UCSD-AML1 (cell line): ENCODE data around the gene ZSCAN32.
A peak's percentile ranks its signal among the peaks of the same experiment; 100 is the strongest.

Experiments
- DNase-seq: peaks from one replicate; lab custom pipeline; 2025; ENCODE audit not compliant: unreplicated experiment; lab: John Stamatoyannopoulos, UW

Gene ZSCAN32

DNA sequence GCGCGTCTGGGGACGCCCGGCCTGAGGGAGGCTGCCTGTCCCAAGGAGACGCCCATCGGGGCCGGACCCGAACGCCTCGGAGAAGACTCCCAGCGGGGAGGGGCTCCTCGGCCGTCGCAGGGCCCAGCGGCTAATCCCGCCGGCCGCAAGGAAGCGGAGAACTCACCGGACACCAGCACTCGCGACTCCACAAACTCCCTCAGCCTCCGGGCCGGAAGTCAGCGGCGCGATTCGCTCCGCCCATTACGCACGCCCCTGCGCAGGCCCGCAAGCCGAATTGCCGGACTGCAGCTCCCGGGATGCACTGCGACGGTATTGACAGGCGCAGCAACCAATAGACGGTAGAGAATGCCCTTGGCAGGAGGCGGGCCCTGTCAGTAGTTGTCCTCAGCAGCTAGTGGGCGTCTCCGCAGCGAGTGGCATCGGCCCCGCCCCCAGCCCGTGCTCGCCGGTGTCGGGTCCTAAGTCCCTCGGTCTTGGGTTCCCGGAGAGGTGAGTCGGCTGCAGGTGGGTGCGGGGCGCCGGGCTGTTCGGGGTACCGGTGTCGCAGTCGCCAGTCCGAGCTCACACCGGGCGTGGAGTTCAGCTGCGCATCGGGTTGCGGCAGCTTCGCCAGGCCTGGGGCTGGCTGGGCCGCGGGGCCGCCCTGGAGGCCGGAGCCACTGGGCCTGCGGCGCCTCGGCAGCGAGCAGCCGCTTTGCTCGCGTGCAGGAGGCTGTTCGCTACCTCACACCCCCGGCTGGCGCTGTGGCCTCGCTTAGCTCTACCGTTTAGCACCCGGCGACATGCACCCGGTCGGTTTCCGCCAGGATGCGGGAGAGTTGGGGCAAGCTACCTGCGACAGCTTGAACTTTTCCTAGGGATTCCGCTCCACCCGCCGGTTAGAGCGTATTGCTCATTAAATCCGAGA is at the start of gene ZSCAN32, which contains the start of gene ZNF174:
Gene ZSCAN32, minus strand, starts transcription at position 226 of the 910 bp plus-strand sequence. CDS start 3,447 bp downstream, outside the sequence.
Gene ZNF174, plus strand, starts transcription at position 437 of the 910 bp plus-strand sequence. CDS start 790 bp downstream, outside the sequence.
- peak; percentile 99 for DNase-seq

DNA sequence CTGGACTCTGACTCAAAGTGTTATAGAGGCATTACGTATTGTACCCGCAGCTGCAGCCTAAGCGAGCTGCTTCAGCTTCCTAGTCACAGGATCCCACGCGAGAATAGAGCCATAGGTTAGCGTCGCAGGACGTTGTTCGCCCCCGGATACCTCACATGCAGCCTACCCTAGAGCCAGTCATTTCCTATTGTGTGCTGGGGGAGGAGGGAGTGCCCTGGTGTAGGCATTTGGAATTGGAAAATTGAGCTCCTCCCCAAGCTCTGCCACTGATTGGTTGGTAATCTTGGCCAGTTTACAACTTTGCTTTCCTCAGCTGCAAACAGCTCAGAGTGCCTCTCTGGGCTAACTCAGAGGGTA is 43.2 kb upstream of the ZSCAN32 start:
- DNase-seq: peak; percentile 63

DNA sequence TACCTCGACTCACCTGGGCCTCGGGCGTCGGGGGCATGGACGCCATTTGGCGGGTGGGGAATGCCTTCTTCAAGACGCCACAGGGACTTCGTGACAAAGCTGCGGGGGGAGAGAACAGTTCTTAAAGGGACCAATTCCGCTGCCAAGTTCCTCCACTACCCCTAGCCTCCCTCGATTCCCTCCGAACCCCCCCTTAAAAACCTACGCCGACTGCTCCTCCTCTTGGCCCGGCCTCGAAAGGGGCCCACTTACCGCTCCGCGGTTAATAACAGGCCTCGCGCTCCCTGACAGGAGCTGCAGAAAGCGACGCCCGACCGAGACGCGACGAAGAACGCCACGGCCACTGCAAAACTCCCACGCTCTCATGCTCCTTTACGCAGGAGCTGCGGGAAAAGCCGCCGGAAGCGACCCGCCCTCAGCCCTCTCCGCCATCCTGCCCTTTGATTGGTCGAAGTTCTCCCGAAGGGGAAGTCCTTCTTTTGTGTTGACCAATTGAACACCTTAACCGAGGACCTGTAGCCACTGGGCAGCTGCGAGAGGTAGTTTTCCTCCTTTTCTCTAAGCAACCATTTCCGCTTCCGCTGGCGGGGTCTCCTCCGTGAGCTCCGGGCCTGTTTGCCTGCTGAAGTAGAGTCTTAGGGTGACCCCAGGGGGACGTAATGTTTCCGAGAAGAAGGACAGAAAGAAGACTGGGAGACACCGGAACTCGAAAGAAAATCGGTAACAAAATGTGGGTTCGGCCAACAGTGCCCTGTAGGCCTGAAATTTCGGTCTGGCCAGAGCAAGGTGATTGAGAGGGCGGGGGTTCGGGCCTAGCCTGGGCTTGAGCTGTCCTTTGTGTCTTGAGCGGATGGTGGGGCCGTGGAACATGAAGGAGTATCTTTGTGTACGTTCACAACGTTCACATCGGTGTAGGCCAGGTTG is 42.6 kb upstream of the ZSCAN32 start, which contains the start of the genes NAA60 and ZNF597:
Gene NAA60, plus strand, starts transcription at position 573 of the 924 bp plus-strand sequence. CDS start 32,548 bp downstream, outside the sequence.
Gene ZNF597, minus strand, starts transcription at position 397 of the 924 bp plus-strand sequence. Its CDS starts 351 bp downstream, at position 46.
- DNase-seq: peak; percentile 82

GRCh38 chr16:3439637-3440036 is 38.8 kb upstream of the ZSCAN32 start:
- no peak for DNase-seq

- DNase-seq: no peak
Observed at GRCh38 chr16:3434373-3434772, 33.6 kb upstream of the ZSCAN32 start.

DNA sequence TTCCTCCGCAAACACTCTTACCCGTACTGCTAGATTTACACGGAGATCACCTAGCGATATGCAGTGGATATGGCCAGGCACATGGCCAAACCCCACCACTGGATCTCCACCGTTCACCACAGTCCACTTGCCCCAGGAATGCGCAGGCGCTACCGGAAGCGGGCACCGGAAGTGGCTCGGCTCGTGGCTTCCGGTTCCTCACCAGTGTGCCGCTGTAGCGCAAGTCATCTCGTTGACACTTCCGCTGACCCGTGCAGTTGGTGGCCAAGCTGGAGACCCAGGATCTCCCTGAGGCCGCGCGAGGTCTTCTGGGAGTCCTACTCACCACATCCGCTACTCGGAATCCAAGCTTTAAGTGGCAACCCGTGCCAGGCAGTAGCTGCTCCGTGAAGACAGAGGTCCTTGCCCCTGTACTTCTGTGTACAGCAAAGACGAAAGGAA is 31.0 kb upstream of the ZSCAN32 start:
- DNase-seq: peak; percentile 93

- DNase-seq: no peak
Observed at GRCh38 chr16:3413730-3414379, 13.1 kb upstream of the ZSCAN32 start.

DNA sequence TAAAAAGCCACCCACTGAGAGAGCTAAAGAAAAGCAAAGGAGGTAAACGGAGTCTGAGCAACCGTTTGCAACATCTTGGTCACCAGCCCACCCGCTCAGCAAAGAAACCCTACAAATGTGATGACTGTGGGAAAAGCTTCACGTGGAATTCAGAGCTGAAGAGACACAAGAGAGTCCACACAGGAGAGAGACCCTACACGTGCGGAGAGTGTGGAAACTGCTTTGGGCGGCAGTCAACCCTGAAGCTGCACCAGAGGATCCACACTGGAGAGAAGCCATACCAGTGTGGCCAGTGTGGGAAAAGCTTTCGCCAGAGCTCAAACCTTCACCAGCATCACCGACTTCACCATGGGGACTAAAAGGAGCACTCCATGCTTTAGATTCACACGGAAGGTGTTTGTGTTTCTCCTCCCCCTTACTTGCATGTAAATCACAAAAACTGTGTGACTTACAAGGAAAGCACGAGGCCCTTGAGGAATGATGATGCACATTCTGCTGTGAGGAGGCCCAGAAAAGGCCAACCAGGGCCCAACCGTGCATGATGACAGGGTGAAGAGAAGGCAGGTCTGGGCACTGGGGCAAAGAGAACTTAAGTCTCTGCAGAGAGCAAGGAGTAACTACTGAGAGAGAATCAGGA is 7.9 kb upstream of the ZSCAN32 start:
- no peak for DNase-seq

DNA sequence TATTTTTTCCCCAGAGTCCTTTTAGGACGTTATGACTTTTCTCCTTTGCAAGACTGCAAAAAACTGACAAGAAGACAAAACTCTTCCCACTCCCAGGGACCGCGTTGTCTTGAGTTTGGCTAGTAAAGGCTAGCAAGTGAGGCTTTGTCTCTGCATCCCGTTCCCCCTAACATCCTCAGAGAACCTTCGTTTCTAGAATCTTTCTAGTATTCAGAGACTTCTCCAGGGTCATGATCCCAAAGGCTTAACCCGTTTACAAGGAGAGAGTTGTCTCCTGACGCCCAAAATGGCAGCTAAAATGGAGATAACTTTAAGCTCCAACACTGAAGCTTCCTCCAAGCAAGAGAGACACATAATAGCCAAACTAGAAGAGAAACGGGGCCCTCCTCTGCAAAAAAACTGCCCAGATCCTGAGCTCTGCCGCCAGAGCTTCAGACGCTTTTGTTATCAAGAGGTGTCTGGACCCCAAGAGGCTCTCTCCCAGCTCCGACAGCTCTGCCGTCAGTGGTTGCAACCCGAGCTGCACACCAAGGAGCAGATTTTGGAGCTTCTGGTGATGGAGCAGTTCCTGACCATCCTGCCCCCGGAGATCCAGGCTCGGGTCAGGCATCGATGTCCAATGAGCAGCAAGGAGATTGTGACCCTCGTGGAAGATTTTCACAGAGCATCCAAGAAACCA is 1.1 kb upstream of the ZSCAN32 start:
- no peak for DNase-seq

- no peak for DNase-seq
Observed at GRCh38 chr16:3400446-3400778, 392 bp downstream of the ZSCAN32 start.

DNA sequence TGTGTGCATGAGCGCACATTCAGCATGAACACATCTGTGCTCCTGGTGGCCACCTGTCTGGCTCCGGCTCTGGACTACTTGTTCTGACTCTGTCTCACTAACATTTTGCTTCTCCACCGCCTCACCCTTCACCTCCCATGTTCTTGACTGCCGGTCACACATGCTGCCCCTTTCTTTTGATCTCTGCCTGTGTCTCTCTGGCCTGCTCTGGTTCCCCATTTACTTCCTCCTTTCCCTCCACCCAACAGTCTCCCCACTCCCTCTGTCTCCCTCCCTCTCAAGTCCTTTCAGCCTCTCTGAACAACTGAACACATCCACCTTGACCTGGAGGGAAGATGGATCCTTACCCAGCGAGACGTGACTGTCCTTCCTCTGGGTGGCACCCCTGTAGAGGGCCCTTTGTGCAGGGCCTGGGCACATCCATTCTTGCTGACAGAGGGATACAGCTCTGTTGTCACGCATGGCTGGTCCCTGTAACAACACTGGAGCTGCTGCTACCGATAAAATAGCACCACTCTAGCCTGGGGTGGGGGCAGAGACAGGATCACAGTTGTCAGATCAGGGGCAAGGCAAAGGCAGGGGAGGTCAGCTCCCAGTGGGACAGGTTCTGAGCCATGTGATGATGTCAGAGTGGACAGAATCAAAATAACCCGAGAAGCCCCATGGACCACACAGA is 11.0 kb downstream of the ZSCAN32 start:
- DNase-seq: no peak

GRCh38 chr16:3388325-3388724 is 12.5 kb downstream of the ZSCAN32 start:
- DNase-seq: no peak

- no peak for DNase-seq
Observed at GRCh38 chr16:3383045-3383448, 17.8 kb downstream of the ZSCAN32 start.

DNA sequence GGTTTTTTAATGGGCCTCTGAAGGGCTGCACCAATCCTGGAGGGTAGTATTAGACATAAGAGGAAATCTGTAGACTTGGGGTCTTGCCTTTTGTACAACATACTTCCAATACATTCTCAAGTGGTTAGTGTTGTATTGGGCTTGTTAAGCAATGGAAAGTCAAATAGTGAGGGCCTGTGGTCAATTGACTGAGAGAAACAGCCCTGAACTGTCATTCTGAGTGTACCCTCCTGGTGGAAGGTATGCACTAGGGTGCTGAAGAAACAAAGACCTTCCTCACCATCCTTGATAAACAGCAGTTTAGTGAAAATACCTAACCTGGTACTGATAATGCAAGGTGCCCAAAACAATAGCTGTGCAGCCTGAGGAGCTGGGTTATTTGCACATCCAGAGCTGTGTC is 22.9 kb downstream of the ZSCAN32 start:
- DNase-seq: no peak

- no peak for DNase-seq
Observed at GRCh38 chr16:3375680-3376079, 25.1 kb downstream of the ZSCAN32 start.

- no peak for DNase-seq
Observed at GRCh38 chr16:3369073-3369472, 31.7 kb downstream of the ZSCAN32 start.

GRCh38 chr16:3364774-3365427 is 35.9 kb downstream of the ZSCAN32 start:
- no peak for DNase-seq

GRCh38 chr16:3363793-3364192 is 37.0 kb downstream of the ZSCAN32 start:
- no peak for DNase-seq

DNA sequence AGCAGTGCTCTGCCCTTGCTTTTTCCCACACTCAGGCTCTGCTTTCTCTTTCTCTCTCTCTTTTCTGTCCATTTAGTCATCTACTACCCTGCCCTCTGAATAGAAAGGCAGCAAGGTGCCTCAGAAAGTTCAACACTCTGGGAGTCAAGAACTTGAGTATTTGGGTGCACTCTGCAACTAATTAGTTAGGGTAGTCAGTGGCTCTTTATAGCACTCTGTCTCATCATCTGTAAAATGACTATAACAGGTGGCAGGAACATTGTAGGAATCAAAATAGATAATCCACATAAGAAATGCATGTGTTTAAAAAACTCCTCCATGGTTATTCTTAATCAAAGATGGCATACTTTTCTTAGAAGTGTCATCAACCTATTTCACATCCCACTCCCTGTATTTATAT is 37.9 kb downstream of the ZSCAN32 start:
- no peak for DNase-seq
